IPS-18c (cell line): ENCODE data around the gene ETNK2.

Experiments used
- H3K4me3 ChIP-seq: 2 replicates; pipeline ENCODE4 v1.7.0; 2013; ENCODE audit warnings: low read depth, mild to moderate bottlenecking, low read length, moderate library complexity; ENCODE audit not compliant: insufficient read depth
- H3K9me3 ChIP-seq: one replicate; pipeline ENCODE4 v1.6.1; 2013; ENCODE audit warnings: mild to moderate bottlenecking, low read length, moderate library complexity; ENCODE audit not compliant: control insufficient read depth, insufficient read depth

ETNK2 gene

GRCh38 chr1:204081791-204082513, 69.9 kb downstream of the ETNK2 start:
- no peak overlapping the region; the same call in 1 of the 2 replicates for H3K4me3 ChIP-seq
- H3K9me3 ChIP-seq = no peaks in the 10 kb centered on the region

- no peaks in the 10 kb centered on the region for H3K9me3 ChIP-seq
- H3K4me3 ChIP-seq = no peak overlapping the region
Measured at GRCh38 chr1:204081164-204081790, 70.6 kb downstream of the ETNK2 start.
